ENCODE measurements around the gene WDR74. TPM values are rescaled to one million over a fixed set of nuclear protein-coding genes. Genes with fewer than 3 reads are reported as not detected.

Gene WDR74
- total and polyA plus RNA-seq, 9 of the 15 experiments (the other 6 are each of a cell fraction or from before 2014, with no cell fraction given): 32.7 to 210 (median 114) TPM

- TF ChIP-seq TSHZ1 (CRISPR knock-in tag; IDR thresholded peaks at IDR 0.05) (no peak), ZNF586 (CRISPR knock-in tag; conservative IDR thresholded peaks at IDR 0.05) (no peak), HDAC3 (IDR thresholded peaks at IDR 0.05; ENCODE audit: borderline replicate concordance, partially characterized antibody) (peak; percentile 35), IFI16 (CRISPR knock-in tag; IDR thresholded peaks at IDR 0.05) (no peak), IRF9 (tag; IDR thresholded peaks at IDR 0.05) (no peak), POU5F1 (IDR thresholded peaks at IDR 0.05; ENCODE audit: borderline replicate concordance, low read depth, low read length, partially characterized antibody) (no peak), GTF2E2 (tag; IDR thresholded peaks at IDR 0.05) (peak; percentile 53), SMAD4 (CRISPR knock-in tag; conservative IDR thresholded peaks at IDR 0.05) (no peak), POLR2AphosphoS2 (IDR thresholded peaks at IDR 0.05; ENCODE audit: low read length) (peak; percentile 51; the same call in 1 of the 2 replicates)
- TF ChIP-seq, protein P1, sequence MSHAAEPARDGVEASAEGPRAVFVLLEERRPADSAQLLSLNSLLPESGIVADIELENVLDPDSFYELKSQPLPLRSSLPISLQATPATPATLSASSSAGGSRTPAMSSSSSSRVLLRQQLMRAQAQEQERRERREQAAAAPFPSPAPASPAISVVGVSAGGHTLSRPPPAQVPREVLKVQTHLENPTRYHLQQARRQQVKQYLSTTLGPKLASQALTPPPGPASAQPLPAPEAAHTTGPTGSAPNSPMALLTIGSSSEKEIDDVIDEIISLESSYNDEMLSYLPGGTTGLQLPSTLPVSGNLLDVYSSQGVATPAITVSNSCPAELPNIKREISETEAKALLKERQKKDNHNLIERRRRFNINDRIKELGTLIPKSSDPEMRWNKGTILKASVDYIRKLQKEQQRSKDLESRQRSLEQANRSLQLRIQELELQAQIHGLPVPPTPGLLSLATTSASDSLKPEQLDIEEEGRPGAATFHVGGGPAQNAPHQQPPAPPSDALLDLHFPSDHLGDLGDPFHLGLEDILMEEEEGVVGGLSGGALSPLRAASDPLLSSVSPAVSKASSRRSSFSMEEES (CRISPR knock-in tag; IDR thresholded peaks at IDR 0.05): peak; percentile 88
- TF ChIP-seq, protein P2, sequence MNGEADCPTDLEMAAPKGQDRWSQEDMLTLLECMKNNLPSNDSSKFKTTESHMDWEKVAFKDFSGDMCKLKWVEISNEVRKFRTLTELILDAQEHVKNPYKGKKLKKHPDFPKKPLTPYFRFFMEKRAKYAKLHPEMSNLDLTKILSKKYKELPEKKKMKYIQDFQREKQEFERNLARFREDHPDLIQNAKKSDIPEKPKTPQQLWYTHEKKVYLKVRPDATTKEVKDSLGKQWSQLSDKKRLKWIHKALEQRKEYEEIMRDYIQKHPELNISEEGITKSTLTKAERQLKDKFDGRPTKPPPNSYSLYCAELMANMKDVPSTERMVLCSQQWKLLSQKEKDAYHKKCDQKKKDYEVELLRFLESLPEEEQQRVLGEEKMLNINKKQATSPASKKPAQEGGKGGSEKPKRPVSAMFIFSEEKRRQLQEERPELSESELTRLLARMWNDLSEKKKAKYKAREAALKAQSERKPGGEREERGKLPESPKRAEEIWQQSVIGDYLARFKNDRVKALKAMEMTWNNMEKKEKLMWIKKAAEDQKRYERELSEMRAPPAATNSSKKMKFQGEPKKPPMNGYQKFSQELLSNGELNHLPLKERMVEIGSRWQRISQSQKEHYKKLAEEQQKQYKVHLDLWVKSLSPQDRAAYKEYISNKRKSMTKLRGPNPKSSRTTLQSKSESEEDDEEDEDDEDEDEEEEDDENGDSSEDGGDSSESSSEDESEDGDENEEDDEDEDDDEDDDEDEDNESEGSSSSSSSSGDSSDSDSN (IDR thresholded peaks at IDR 0.05; ENCODE audit: borderline replicate concordance in 1 of 2, low read depth in 2 of 2, low read length in 2 of 2): no peak
- TF ChIP-seq, protein P3, sequence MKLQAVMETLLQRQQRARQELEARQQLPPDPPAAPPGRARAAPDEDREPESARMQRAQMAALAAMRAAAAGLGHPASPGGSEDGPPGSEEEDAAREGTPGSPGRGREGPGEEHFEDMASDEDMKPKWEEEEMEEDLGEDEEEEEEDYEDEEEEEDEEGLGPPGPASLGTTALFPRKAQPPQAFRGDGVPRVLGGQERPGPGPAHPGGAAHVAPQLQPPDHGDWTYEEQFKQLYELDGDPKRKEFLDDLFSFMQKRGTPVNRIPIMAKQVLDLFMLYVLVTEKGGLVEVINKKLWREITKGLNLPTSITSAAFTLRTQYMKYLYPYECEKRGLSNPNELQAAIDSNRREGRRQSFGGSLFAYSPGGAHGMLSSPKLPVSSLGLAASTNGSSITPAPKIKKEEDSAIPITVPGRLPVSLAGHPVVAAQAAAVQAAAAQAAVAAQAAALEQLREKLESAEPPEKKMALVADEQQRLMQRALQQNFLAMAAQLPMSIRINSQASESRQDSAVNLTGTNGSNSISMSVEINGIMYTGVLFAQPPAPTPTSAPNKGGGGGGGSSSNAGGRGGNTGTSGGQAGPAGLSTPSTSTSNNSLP (IDR thresholded peaks at IDR 0.05; ENCODE audit: borderline replicate concordance, low read depth, low read length): no peak
- TF ChIP-seq, protein P4, sequence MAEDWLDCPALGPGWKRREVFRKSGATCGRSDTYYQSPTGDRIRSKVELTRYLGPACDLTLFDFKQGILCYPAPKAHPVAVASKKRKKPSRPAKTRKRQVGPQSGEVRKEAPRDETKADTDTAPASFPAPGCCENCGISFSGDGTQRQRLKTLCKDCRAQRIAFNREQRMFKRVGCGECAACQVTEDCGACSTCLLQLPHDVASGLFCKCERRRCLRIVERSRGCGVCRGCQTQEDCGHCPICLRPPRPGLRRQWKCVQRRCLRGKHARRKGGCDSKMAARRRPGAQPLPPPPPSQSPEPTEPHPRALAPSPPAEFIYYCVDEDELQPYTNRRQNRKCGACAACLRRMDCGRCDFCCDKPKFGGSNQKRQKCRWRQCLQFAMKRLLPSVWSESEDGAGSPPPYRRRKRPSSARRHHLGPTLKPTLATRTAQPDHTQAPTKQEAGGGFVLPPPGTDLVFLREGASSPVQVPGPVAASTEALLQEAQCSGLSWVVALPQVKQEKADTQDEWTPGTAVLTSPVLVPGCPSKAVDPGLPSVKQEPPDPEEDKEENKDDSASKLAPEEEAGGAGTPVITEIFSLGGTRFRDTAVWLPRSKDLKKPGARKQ (CRISPR knock-in tag; IDR thresholded peaks at IDR 0.05): no peak
Observed at GRCh38 chr11:62881579-62882430, 42.4 kb upstream of the WDR74 start (continued).

All from K562 (cell line).